RPMI7951 (cell line): Measurements from ENCODE around the gene MYL3. TPM values are rescaled to one million over a fixed set of nuclear protein-coding genes. Genes with fewer than 3 reads are reported as not detected.
"Not testable (repeated sequence)": the region's sequence is repeated elsewhere in the genome, so short reads cannot be mapped to it uniquely, and the experiment has no call there.

Source experiments
- DNase-seq: peaks from one replicate; pipeline ENCODE4 v3.0.0-alpha.2; 2012; ENCODE audit warnings: low read depth
- total RNA-seq: library from RNA; depleted of rRNA; stranded (reverse); fragments of >200 nt; shearing (Covaris generic); gene quantifications from 2 replicates; pipeline ENCODE4 v1.2.3, GENCODE V29; 2014; rRNA removed

The MYL3 gene
- total RNA-seq, 1 experiment from 2014 or later = not detected

GRCh38 chr3:46830801-46831200, 32.4 kb downstream of the MYL3 start:
- no peak for DNase-seq

GRCh38 chr3:46829699-46830208, 33.5 kb downstream of the MYL3 start:
- DNase-seq = no peak

- DNase-seq = no peak
These were observed 37.8 kb downstream of the MYL3 start for GRCh38 chr3:46825450-46825849.

GRCh38 chr3:46824211-46824970, 38.9 kb downstream of the MYL3 start:
- no peak for DNase-seq

- not testable (repeated sequence) for DNase-seq
These were observed 39.9 kb downstream of the MYL3 start for GRCh38 chr3:46823314-46823713.

GRCh38 chr3:46821553-46821952, 41.7 kb downstream of the MYL3 start:
- no peak for DNase-seq

- no peak for DNase-seq
These were observed 42.4 kb downstream of the MYL3 start for GRCh38 chr3:46820852-46821251.

- peak; percentile 70 for DNase-seq
These were observed 50.9 kb downstream of the MYL3 start for GRCh38 chr3:46812237-46812791.

GRCh38 chr3:46811615-46812236, 51.5 kb downstream of the MYL3 start:
- DNase-seq = no peak

GRCh38 chr3:46808766-46809165, 54.5 kb downstream of the MYL3 start:
- DNase-seq = not testable (repeated sequence)

Other genes with a start within 250 kb of the MYL3 start
- 0.59 and 1.2 TPM in 2 replicates for gene ALS2CL, start 169.8 kb downstream of the MYL3 start, total RNA-seq
- gene TMIE, start 162.1 kb downstream of the MYL3 start, total RNA-seq = 0.10 TPM in 1 of 2 replicates, not detected in the other
- gene PRSS50, start 145.6 kb downstream of the MYL3 start, total RNA-seq = not detected in 2 replicates
- gene PTH1R, start 14.3 kb upstream of the MYL3 start, total RNA-seq = not detected in 2 replicates
- 32.1 and 48.9 TPM in 2 replicates for gene CCDC12, start 113.3 kb upstream of the MYL3 start, total RNA-seq
- gene NBEAL2, start 116.2 kb upstream of the MYL3 start, total RNA-seq = 4.1 and 6.1 TPM in 2 replicates